GM12874 (cell line): Measurements from ENCODE around the gene CPNE9.

Experiments used
- CTCF ChIP-seq: IDR thresholded peaks from 2 replicates; pipeline ENCODE4 v1.5.1; 2011; ENCODE audit warnings: low read depth, mild to moderate bottlenecking, control low read depth, low read length, moderate library complexity; ENCODE audit not compliant: insufficient read depth

The CPNE9 gene

GRCh38 chr3:9717563-9717962 is 13.9 kb downstream of the CPNE9 start:
- no peak for TF ChIP-seq CTCF

GRCh38 chr3:9718118-9718517 is 14.5 kb downstream of the CPNE9 start:
- TF ChIP-seq CTCF = no peak

- no peak for TF ChIP-seq CTCF
Measured at GRCh38 chr3:9721015-9721699, 17.5 kb downstream of the CPNE9 start.

- no peak for TF ChIP-seq CTCF
Measured at GRCh38 chr3:9721700-9722060, 18.0 kb downstream of the CPNE9 start.

- no peak for TF ChIP-seq CTCF
Measured at GRCh38 chr3:9725775-9726515, 22.3 kb downstream of the CPNE9 start.

- TF ChIP-seq CTCF = peak; percentile 69
Measured at GRCh38 chr3:9727041-9727595, 23.5 kb downstream of the CPNE9 start.

- no peak for TF ChIP-seq CTCF
Measured at GRCh38 chr3:9727743-9728142, 24.1 kb downstream of the CPNE9 start.
